Measurements from ENCODE around the gene INPP5F. TPM values are rescaled to one million over a fixed set of nuclear protein-coding genes. Genes with fewer than 3 reads are reported as not detected.

Gene INPP5F
- total RNA-seq, 1 experiment from 2014 or later = 14.9 TPM

- CTCF ChIA-PET = interaction anchor here (2.7 kb wide), 2 partner anchors 14 to 15 kb away, joined by 9 to 11 read pairs; no protein-coding TSS in a partner anchor
- no peaks in the 10 kb centered on the region for H3K27me3 Mint-ChIP-seq (ENCODE audit: insufficient read depth, unreplicated experiment)
- H3K36me3 Mint-ChIP-seq (ENCODE audit: insufficient read depth, unreplicated experiment) = no peaks in the 10 kb centered on the region
- no peak for DNase-seq (ENCODE audit: unreplicated experiment)
- H3K27ac Mint-ChIP-seq (ENCODE audit: low read depth, unreplicated experiment) = no peak overlapping the region
- POLR2A ChIA-PET = interaction anchor here (0.7 to 9.6 kb wide), 10 partner anchors 10 to 156 kb away, joined by 3 to 131 read pairs (median 12); partner anchors contain the start of genes BAG3, INPP5F, MCMBP and SEC23IP
- H3K9me3 Mint-ChIP-seq (ENCODE audit: unreplicated experiment) = no peaks in the 10 kb centered on the region
- intact Hi-C loops (cut with micrococcal nuclease) = no loop called here
- BruUV-seq (replicated peaks) = no TSS peak
- peaks cover 18% of the 10 kb centered on the region for H3K4me1 Mint-ChIP-seq (ENCODE audit: insufficient read depth, unreplicated experiment)
- H3K4me3 Mint-ChIP-seq (ENCODE audit: unreplicated experiment) = no peak overlapping the region
- no peak for TF ChIP-seq CTCF (IDR thresholded peaks at IDR 0.05; ENCODE audit: unreplicated experiment)
These were observed 10.4 kb downstream of the INPP5F start for GRCh38 chr10:119736220-119736619.

- intact Hi-C loops (cut with micrococcal nuclease) = no loop called here
- H3K4me3 Mint-ChIP-seq (ENCODE audit: unreplicated experiment) = peak overlapping the region; percentile 68
- ChIA-PET CTCF (interaction anchor here (0.6 to 2.7 kb wide), 11 partner anchors 9 to 211 kb away, joined by 3 to 11 read pairs (median 5); partner anchors contain the start of genes INPP5F and RGS10), POLR2A (interaction anchor here (0.7 to 9.6 kb wide), 16 partner anchors 11 to 155 kb away, joined by 3 to 131 read pairs (median 7); partner anchors contain the start of genes INPP5F, MCMBP and SEC23IP)
- H3K27ac Mint-ChIP-seq (ENCODE audit: low read depth, unreplicated experiment) = peak overlapping the region; percentile 86
- no peak for TF ChIP-seq CTCF (IDR thresholded peaks at IDR 0.05; ENCODE audit: unreplicated experiment)
- no peaks in the 10 kb centered on the region for H3K9me3 Mint-ChIP-seq (ENCODE audit: unreplicated experiment)
- H3K4me1 Mint-ChIP-seq (ENCODE audit: insufficient read depth, unreplicated experiment) = peaks cover 18% of the 10 kb centered on the region
- no peak for DNase-seq (ENCODE audit: unreplicated experiment)
- BruUV-seq (replicated peaks) = no TSS peak
- no peaks in the 10 kb centered on the region for H3K27me3 Mint-ChIP-seq (ENCODE audit: insufficient read depth, unreplicated experiment)
- no peaks in the 10 kb centered on the region for H3K36me3 Mint-ChIP-seq (ENCODE audit: insufficient read depth, unreplicated experiment)
These were observed 11.3 kb downstream of the INPP5F start for GRCh38 chr10:119737039-119737663.

GRCh38 chr10:119737823-119738222 is 12.0 kb downstream of the INPP5F start:
- Mint-ChIP-seq H3K27ac (ENCODE audit: low read depth, unreplicated experiment) (peak overlapping the region; percentile 86), H3K9me3 (ENCODE audit: unreplicated experiment) (no peaks in the 10 kb centered on the region), H3K4me1 (ENCODE audit: insufficient read depth, unreplicated experiment) (peaks cover 18% of the 10 kb centered on the region), H3K4me3 (ENCODE audit: unreplicated experiment) (peak overlapping the region; percentile 68), H3K27me3 (ENCODE audit: insufficient read depth, unreplicated experiment) (no peaks in the 10 kb centered on the region), H3K36me3 (ENCODE audit: insufficient read depth, unreplicated experiment) (no peaks in the 10 kb centered on the region)
- intact Hi-C loops (cut with micrococcal nuclease) = loop anchor here (2.0 kb wide), 1 partner anchor 51 kb away; no protein-coding TSS in a partner anchor
- ChIA-PET POLR2A (interaction anchor here (0.6 to 9.6 kb wide), 18 partner anchors 9 to 155 kb away, joined by 3 to 131 read pairs (median 6); partner anchors contain the start of genes BAG3, INPP5F, MCMBP and SEC23IP), CTCF (interaction anchor here (0.5 to 2.7 kb wide), 11 partner anchors 10 to 212 kb away, joined by 3 to 11 read pairs (median 5); partner anchors contain the start of genes INPP5F and RGS10)
- DNase-seq (ENCODE audit: unreplicated experiment) = peak; percentile 81
- BruUV-seq (replicated peaks) = no TSS peak
- no peak for TF ChIP-seq CTCF (IDR thresholded peaks at IDR 0.05; ENCODE audit: unreplicated experiment)

- Mint-ChIP-seq H3K9me3 (ENCODE audit: unreplicated experiment) (no peaks in the 10 kb centered on the region), H3K27me3 (ENCODE audit: insufficient read depth, unreplicated experiment) (no peaks in the 10 kb centered on the region), H3K4me1 (ENCODE audit: insufficient read depth, unreplicated experiment) (peaks cover 24% of the 10 kb centered on the region), H3K27ac (ENCODE audit: low read depth, unreplicated experiment) (peak overlapping the region; percentile 86), H3K36me3 (ENCODE audit: insufficient read depth, unreplicated experiment) (no peaks in the 10 kb centered on the region), H3K4me3 (ENCODE audit: unreplicated experiment) (no peak overlapping the region)
- BruUV-seq (replicated peaks) = no TSS peak
- POLR2A ChIA-PET = interaction anchor here (0.6 to 9.6 kb wide), 8 partner anchors 12 to 168 kb away, joined by 3 to 131 read pairs (median 8); partner anchors contain the start of genes BAG3, INPP5F and MCMBP
- CTCF ChIA-PET = interaction anchor here (0.6 to 0.8 kb wide), 3 partner anchors 48 to 1028 kb away, joined by 3 to 8 read pairs (median 4); no protein-coding TSS in a partner anchor
- TF ChIP-seq CTCF (IDR thresholded peaks at IDR 0.05; ENCODE audit: unreplicated experiment) = no peak
- intact Hi-C loops (cut with micrococcal nuclease) = loop anchor here (2.0 kb wide), 1 partner anchor 52 kb away; no protein-coding TSS in a partner anchor
- no peak for DNase-seq (ENCODE audit: unreplicated experiment)
These were observed 13.1 kb downstream of the INPP5F start for GRCh38 chr10:119738962-119739361.
